Tibial artery (tissue), 4 donors: ENCODE data around the gene TSPO2.
"Not testable (repeated sequence)": the region's sequence is repeated elsewhere in the genome, so short reads cannot be mapped to it uniquely, and the experiment has no call there.

ENCODE experiments used
- DNase-seq, 2 donors: peaks; one replicate each; pipeline ENCODE4 v3.0.0-alpha.2; 2019
- H3K27ac ChIP-seq, 2 donors: fragments of 200-600 bp; sonication (generic) in 1 of 2; 1 replicate in 1 of 2; 2 replicates in 1 of 2; pipeline ENCODE4 v1.5.1; 2018 to 2019; ENCODE audit warnings: mild to moderate bottlenecking in 1 of 2
- H3K27me3 ChIP-seq, 2 donors: fragments of 200-600 bp; sonication (generic) in 1 of 2; one replicate each; pipeline versions ENCODE4 v1.5.1 to v1.6.0; 2016 to 2019
- H3K36me3 ChIP-seq, 3 donors: fragments of 200-600 bp; sonication (generic) in 2 of 3; one replicate each; pipeline ENCODE4 v1.5.1; 2016 to 2019; ENCODE audit warnings: mild to moderate bottlenecking in 2 of 3
- H3K4me1 ChIP-seq, 4 donors: fragments of 200-600 bp; sonication (generic) in 2 of 4; 1 replicate in 3 of 4; 2 replicates in 1 of 4; pipeline ENCODE4 v1.5.1; 2016 to 2019
- H3K4me3 ChIP-seq, 2 donors: fragments of 200-600 bp; sonication (generic) in 1 of 2; 1 replicate in 1 of 2; 2 replicates in 1 of 2; pipeline ENCODE4 v1.5.1; 2018 to 2019; ENCODE audit warnings: mild to moderate bottlenecking in 2 of 2
- H3K9me3 ChIP-seq, 3 donors: fragments of 200-600 bp; sonication (generic) in 1 of 3; one replicate each; pipeline ENCODE4 v1.5.1; 2016 to 2019
- CTCF ChIP-seq, 2 experiments: fragments of 200-600 bp in 1 of 2; fragments of 450-650 bp in 1 of 2; IDR thresholded peaks; one replicate each; pipeline ENCODE4 v1.5.1; 2017 to 2019; ENCODE audit warnings: antibody characterized with exemption in 2 of 2, mild to moderate bottlenecking in 1 of 2, moderate library complexity in 1 of 2
- intact Hi-C: fragments of 100-400 bp; cut with DNase I; formaldehyde crosslinking; loops from one replicate; pipeline ENCODE4 v1.15.0; 2023; ENCODE audit warnings: low total_unique reads

TSPO2 gene

GRCh38 chr6:41009669-41010068 lies 32.6 kb upstream of the TSPO2 start:
- no peaks in the 10 kb centered on the region for H3K9me3 ChIP-seq
- no peak for DNase-seq
- no peaks in the 10 kb centered on the region for H3K36me3 ChIP-seq
- no peak overlapping the region for H3K4me3 ChIP-seq
- no peaks in the 10 kb centered on the region for H3K27me3 ChIP-seq
- no peak for TF ChIP-seq CTCF (IDR thresholded peaks at IDR 0.05)
- H3K27ac ChIP-seq: no peak overlapping the region
- intact Hi-C loops: loop anchor here (10.0 kb wide), 1 partner anchor 55 kb away; no protein-coding TSS in a partner anchor
- H3K4me1 ChIP-seq: no peaks in the 10 kb centered on the region

DNA sequence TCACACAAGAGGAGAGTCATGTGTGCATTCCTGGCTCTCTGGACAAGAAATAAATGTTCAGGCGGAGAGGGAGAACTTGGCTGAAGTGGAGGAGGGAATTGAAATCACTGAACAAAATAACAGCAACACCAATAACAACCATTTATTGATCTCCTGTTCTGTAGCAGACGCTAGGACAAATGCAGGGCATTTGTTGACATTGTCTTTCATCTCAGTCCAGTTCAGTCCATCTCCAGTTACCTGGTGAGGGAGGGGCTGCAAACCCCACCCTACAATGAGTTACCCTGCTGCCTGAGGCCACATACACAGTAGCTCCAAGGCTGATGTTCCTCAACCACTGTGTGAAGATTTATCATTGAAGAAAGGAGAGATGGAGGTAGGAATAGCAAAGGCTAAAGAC lies 30.6 kb upstream of the TSPO2 start:
- TF ChIP-seq CTCF (IDR thresholded peaks at IDR 0.05): no peak
- Histone ChIP-seq H3K9me3 (no peaks in the 10 kb centered on the region), H3K27me3 (no peaks in the 10 kb centered on the region), H3K36me3 (no peaks in the 10 kb centered on the region), H3K27ac (no peak overlapping the region), H3K4me1 (no peaks in the 10 kb centered on the region), H3K4me3 (no peak overlapping the region)
- intact Hi-C loops: no loop called here
- no peak for DNase-seq

DNA sequence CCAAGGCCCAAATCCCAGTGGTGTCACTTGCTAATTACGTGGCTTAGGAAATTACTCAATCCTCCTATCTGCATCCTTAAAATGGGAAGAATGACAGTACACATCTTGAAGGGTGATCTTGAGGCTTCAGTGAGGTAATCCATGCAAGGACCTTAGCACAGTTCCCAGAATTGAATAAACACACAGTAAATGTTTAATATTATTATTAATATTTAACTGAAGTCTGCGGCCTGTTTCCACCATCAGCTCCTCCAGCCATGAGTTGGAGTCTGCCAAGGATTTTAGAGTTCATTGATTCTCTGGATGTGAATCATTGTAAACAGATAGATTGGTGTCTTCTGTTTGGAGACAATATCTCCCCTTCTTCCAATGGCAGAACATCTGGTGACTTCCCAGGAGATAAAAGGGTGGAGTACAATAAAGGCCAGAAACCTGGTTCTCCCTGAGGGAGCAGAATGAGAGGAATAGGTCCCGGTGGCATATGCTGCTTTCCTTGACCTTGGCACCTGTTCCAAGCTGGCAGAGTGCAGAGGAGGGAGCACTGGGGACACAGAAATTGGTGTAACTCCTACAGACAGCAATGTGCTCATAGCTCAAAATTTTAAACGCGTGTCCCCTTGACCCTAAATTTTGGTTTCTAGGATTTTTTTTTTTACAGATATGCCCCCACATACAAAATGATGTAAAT lies 28.7 kb upstream of the TSPO2 start:
- Histone ChIP-seq H3K4me1 (no peaks in the 10 kb centered on the region), H3K27me3 (no peaks in the 10 kb centered on the region), H3K9me3 (peaks cover 0 to 4% (median 0%) of the 10 kb centered on the region in 3 donors), H3K36me3 (no peaks in the 10 kb centered on the region), H3K27ac (no peak overlapping the region), H3K4me3 (no peak overlapping the region)
- intact Hi-C loops: no loop called here
- no peak for DNase-seq
- no peak for TF ChIP-seq CTCF (IDR thresholded peaks at IDR 0.05)

DNA sequence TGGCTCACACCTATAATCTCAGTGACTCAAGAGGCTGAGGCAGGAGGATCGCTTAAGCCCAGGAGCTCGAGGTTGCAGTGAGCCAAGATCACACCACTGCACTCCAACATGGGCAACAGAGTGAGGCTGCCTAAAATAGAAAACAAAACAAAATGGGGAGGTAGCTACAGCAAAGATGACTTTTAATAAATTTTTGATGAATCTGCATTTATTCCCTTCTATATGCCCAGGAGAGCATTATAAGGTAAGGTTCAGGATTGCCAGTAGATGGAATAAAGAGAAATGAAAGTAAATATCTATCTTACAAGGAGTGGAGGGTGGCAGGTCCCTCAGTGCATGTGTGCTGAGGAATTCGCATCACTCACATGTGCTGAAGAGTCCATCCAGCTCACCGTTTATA lies 27.5 kb upstream of the TSPO2 start:
- Histone ChIP-seq H3K36me3 (no peaks in the 10 kb centered on the region), H3K27me3 (no peaks in the 10 kb centered on the region), H3K27ac (no peak overlapping the region), H3K4me3 (no peak overlapping the region), H3K4me1 (no peaks in the 10 kb centered on the region), H3K9me3 (peaks cover 0 to 4% (median 0%) of the 10 kb centered on the region in 3 donors)
- TF ChIP-seq CTCF (IDR thresholded peaks at IDR 0.05): no peak
- no peak for DNase-seq
- intact Hi-C loops: no loop called here

DNA sequence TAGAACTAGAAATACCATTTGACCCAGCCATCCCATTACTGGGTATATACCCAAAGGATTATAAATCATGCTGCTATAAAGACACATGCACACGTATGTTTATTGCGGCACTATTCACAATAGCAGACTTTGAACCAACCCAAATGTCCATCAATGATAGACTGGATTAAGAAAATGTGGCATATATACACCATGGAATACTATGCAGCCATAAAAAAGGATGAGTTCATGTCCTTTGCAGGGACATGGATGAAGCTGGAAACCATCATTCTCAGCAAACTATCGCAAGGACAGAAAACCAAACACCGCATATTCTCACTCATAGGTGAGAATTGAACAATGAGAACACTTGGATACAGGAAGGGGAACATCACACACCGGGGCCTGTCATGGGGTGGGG lies 26.4 kb upstream of the TSPO2 start:
- H3K4me3 ChIP-seq, H3K9me3 ChIP-seq, DNase-seq, H3K4me1 ChIP-seq, H3K27me3 ChIP-seq, H3K36me3 ChIP-seq, intact Hi-C loops, H3K27ac ChIP-seq: not testable (repeated sequence)

DNA sequence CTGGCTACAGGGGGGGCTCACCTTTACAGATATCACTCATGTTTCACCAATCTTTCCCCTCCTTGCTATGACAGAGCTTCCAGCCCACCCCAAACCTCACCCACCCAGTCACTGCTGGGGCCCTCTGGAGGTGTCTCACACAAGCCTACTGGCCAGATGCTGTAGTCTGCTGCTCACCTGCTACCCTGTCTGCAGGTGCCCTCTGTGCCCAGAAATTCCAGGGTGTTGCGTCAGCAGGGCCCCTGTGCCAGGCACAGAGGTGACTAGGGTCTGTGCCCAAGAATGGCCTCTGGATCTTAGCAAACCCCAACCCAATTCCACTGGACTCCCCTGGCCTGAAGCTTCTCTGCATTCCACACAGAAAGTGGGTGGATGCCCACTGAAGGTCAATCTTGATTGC lies 24.6 kb upstream of the TSPO2 start:
- H3K36me3 ChIP-seq: no peaks in the 10 kb centered on the region
- H3K27me3 ChIP-seq: no peaks in the 10 kb centered on the region
- DNase-seq: no peak
- intact Hi-C loops: no loop called here
- H3K4me1 ChIP-seq: peaks cover 0 to 9% (median 0%) of the 10 kb centered on the region in 4 donors
- no peak for TF ChIP-seq CTCF (IDR thresholded peaks at IDR 0.05)
- no peak overlapping the region for H3K27ac ChIP-seq
- H3K9me3 ChIP-seq: peaks cover 0 to 4% (median 3%) of the 10 kb centered on the region in 3 donors
- no peak overlapping the region for H3K4me3 ChIP-seq
